GM19025 (cell line): ENCODE measurements around the gene CIB4.

Source experiments
- ATAC-seq: cut with Tn5 transposase; IDR thresholded peaks from one replicate; pipeline ENCODE4 v1.9.1; 2021; ENCODE audit warnings: mild to moderate bottlenecking, low read depth, moderate library complexity; ENCODE audit not compliant: unreplicated experiment

The CIB4 gene

DNA sequence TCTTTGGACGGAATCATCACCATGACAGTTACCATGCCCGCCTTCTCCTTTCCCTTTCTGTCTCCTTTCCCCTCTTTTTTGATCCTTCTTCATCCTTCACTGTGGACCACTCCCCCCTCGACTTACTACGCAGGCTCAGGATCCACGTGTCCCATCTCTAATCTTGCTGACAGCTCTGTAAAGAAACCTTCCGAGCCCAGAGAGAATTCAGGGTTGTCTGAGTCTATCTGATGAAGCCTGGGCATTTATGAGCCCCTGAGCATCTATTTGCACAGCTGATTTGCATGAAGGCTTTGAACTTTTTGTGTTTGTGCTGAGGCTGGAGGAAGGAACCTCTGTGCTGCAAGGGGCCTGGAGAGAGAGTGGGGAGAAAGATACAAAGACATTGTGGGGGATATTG lies 50.7 kb downstream of the CIB4 start:
- ATAC-seq: no peak

DNA sequence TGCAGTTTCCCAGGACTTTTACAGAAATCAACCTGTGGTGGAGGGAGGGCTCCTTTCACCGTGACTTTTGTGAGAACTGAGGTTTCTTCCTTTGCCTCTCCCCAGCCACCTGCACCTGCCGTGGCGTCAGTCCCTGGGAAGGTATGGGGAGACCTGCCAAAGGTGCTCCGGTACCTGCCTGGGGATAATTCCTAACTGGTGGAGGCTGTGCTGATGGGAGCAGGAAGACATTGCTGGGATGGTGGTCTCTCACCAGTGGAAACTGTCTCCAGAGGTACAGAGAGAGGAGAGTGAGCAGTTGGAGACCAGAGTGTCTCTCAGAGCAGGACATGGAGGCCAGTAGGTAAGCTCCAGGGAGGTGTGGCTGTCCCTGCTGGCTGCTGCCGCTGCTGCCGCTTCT lies 52.6 kb downstream of the CIB4 start:
- ATAC-seq: no peak

DNA sequence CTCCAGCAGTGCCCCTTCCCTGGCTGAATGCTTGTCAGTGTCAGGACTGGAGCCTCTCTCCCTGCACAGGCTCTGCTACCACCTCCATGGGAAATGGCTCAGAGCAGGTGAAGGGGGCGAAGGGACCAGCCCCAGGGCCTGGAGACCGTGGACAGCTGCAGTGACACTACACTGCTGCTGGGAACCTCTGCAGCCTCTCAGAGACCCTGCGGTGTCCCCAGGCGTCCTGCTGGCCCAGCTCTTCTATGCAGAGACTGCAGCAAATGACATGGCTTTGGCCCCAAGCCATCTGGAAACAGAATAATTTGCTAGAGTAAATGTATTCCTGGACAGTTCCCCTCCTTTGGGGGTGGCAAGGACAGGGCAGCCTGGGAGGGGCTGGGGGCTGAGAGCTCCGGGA lies 53.2 kb downstream of the CIB4 start:
- ATAC-seq: no peak

GRCh38 chr2:26585966-26586365 lies 55.2 kb downstream of the CIB4 start:
- ATAC-seq: no peak

GRCh38 chr2:26585100-26585499 lies 56.1 kb downstream of the CIB4 start:
- no peak for ATAC-seq

GRCh38 chr2:26584656-26585055 lies 56.5 kb downstream of the CIB4 start:
- ATAC-seq: no peak

GRCh38 chr2:26584191-26584590 lies 57.0 kb downstream of the CIB4 start:
- ATAC-seq: no peak

DNA sequence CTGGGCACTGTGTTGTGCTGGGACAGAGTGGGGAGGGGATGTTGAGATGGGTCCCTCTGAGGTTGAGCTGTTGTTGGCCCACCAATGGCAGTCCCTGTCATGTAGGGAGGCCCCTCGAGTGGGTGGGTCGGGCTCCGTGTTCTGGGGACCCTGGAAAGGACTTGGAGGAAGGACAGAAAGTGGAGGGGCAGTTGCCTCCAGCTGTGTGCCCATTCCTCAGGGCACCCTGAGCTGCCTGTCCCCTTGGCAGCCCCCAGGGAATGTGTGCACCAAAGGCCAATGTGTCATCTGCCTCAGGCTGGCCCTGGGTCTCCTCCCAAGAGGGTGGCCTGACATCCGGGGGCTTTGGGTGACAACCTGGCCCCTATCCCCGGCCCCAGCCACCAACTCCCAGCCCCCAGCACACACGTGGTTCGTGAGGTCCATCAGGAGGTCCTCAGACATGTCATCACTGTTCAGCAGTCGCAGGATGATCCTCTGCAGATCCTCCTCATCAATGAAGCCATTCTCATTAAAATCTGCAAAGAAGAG lies 57.7 kb downstream of the CIB4 start:
- ATAC-seq: no peak

- no peak for ATAC-seq
Observed at GRCh38 chr2:26582890-26583289, 58.3 kb downstream of the CIB4 start.

DNA sequence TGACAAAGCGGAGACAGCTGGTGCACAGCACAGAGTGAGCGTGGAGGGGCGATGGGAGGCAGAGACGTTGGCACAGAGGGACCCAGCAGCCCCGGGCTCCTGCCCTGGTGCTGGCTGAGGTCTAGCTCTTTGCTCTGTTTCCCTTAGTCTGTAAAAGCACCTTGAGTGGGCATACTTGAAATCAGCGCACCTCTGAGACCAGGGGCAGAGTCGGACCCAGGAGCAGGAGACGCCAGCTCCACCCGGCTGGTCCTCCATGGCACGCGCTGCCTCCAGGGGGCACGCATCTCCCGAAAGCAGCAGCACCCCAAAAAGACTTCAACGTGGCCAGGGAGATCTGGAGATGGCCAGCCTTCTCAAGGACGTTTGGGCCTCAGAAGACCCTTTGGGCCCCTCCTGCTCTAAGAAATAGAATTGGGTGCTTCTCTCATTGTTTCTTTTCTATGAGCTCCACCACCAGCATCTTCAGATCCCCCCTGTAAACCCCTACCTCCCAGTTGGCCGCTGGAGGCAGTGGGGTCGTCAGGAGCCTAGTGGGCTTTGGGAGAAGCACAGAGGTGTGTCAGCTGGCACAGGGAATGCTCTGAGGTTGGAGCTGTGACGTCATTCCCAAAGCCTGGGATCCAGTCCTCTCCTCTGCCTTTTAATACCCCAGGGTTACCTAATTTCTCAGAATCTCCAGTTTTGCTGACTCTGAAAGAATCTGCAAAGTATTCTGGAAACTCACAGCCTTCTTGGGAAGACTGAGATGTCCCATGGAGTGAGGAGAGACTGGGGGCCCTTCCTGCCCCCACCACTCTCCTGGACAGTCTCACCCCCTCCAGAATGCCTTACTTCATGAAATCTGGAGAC lies 58.9 kb downstream of the CIB4 start:
- ATAC-seq: no peak

- no peak for ATAC-seq
Observed at GRCh38 chr2:26581266-26581990, 59.7 kb downstream of the CIB4 start.

GRCh38 chr2:26580751-26581150 lies 60.4 kb downstream of the CIB4 start:
- ATAC-seq: no peak

DNA sequence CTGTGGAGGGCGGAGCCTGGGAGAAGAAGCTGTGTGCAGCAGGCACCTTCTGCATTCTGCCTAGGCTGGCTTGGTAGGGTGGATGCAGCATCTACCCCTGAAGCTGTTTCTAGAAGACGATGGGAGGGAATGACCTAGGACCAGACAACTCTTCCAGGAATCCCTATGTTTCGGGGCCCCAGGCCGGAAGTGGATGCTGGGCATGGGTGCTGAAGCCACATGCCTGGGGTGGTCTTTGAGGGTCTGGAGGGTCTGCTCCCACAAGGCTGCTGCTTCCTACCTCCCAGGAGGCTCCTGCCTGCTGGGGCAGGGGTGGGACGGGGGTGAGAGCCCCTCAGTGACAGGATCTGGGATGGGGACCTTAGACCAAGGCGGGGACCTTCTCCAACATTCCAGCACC lies 61.0 kb downstream of the CIB4 start:
- no peak for ATAC-seq

- no peak for ATAC-seq
Observed at GRCh38 chr2:26579723-26580040, 61.5 kb downstream of the CIB4 start.

DNA sequence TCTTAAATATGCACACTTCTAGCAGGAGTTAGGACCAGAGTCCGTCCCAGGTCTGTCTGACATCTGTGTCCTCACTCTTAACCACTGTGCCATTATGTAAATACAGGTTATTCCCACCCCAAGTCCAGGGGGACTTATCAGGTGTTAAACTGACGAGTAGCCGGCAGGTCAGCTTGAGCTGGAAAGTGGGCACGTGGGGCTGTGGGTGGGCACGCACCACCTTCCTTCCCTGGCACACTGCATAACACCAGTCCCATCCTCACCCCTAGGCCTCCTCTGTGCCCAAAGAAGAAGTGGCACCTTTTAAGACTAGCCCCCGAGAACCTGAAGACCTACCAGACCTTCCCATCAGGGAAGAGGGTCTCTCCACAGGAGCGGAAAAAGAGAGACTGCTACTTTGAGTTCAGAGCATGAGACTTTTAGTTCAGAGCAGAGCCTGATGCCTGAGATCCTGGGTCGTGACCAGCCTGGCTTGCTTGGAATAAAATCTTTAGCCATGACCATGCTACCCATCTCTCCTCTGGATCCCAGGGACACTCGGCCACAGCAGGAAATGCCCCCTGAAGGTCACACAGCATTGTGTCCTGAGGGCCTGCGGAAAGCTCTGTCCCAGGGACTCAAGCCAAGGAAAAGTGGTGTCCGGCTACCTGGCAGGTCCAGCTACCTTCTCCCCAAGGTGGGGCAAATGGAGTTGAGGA lies 62.0 kb downstream of the CIB4 start:
- ATAC-seq: no peak

DNA sequence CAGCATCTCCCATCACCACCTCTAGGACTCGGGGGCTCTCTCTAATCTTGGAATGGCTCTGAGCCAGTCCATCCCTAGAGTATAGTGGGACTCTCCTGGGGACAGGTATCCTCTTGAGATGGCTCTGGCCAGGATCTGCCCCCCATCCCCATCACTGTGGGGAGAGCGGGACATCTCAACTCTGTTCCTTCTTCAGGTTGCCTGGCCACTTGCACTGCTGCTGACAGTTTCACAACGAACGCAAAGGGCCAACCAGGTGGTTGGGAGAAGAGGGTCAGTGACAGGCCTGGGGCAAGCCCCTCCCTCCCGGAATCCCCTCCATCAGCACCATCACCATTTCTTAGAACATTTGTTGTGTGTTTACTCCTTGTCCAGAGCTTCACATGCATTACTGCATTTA lies 62.6 kb downstream of the CIB4 start:
- ATAC-seq: no peak

- ATAC-seq: no peak
Observed at GRCh38 chr2:26578113-26578458, 63.1 kb downstream of the CIB4 start.

GRCh38 chr2:26577442-26578112 lies 63.6 kb downstream of the CIB4 start:
- ATAC-seq: no peak

DNA sequence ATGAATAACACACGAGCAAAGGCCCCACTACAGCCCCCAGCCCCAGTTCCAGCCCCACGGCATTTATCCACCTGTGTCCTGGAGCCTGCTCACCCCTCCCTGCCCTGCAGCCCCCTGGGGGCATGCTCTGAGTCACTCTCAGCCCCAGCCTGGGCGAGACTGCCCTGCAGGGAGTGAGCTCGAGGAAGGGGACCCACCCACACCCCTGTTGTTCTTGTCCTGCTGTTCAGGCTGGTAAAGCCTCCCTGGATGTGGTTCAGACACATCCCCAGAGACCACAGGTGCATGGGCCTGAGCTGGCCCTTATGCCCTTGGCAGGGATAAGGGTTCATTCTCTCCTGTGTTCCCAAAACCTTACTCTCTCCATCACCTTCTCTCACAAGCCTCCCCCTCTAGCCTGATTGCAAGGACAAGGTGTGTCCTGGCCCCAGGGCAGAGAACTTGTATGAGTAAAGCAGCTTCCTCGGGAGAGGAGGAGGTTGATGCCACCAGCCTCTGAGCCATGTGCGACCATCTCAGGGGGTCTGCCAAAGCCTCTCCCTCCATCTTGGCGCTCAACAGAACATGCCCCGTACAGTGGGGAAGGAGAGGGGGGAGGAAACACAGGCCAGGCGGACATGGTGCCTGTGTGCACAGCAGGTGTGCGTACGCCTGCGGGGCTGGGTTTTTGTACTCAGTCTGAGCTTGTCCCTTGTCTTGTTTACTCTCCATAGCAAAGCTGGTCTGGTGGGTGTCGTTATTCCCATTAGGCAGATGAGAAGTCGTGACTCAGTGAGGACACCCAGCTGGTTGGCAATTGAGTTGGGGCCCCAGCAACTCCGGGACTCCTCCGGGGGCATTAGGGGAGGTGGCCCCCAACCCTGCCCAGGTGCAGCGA lies 64.4 kb downstream of the CIB4 start:
- no peak for ATAC-seq
